HepG2 (cell line): Measurements from ENCODE around the gene RBP2. TPM values are rescaled to one million over a fixed set of nuclear protein-coding genes. Genes with fewer than 3 reads are reported as not detected.

Source experiments
- ATAC-seq: fragments of 200-7000 bp; cut with Tn5 transposase; 3 replicates; pipeline ENCODE4 v1.9.1; 2020; ENCODE audit warnings: mild to moderate bottlenecking, moderate library complexity
- BruUV-seq: library from RNA; stranded (reverse); fragments of 400-500 nt; replicated peaks from 2 replicates; lab custom pipeline; 2021; lab: Mats Ljungman, UMichigan
- CTCF ChIA-PET: fragments of 300-600 bp; formaldehyde crosslinking; extraction: SDS; loops from one replicate; lab custom pipeline; 2021; ENCODE audit warnings: low total read pairs, inconsistent platforms, low intra/inter-chr PET ratio; lab: Yijun Ruan, JAX
- POLR2A ChIA-PET: fragments of 350-600 bp; sonication (Branson Sonifier 250); formaldehyde crosslinking; loops from one replicate; lab custom pipeline; 2020; ENCODE audit warnings: antibody characterized with exemption, inconsistent platforms; lab: Yijun Ruan, JAX
- DNase-seq: peaks from one replicate; pipeline ENCODE4 v3.0.0-alpha.2; 2015; ENCODE audit warnings: low spot score
- FAIRE-seq: peaks from 3 replicates; lab custom pipeline; 2011; peaks lifted over from hg19 to GRCh38; lab: Jason Lieb, UNC
- H2AFZ ChIP-seq: one replicate; pipeline ENCODE4 v1.6.1; 2011; ENCODE audit warnings: low read length, inconsistent platforms
- H3K27ac ChIP-seq: fragments of 300-600 bp; 3 replicates; pipeline ENCODE4 v1.8.0; 2011; ENCODE audit warnings: mixed run types, mild to moderate bottlenecking, mixed read lengths, low read length, inconsistent platforms; ENCODE audit not compliant: insufficient read depth; ENCODE audit errors: extremely low read length
- H3K27me3 ChIP-seq, 2 experiments: fragments of 200-600 bp in 1 of 2; 2 replicates in 1 of 2; 3 replicates in 1 of 2; pipeline versions ENCODE4 v1.6.0 to v1.8.0; 2011; ENCODE audit warnings: low read length in 2 of 2, mild to moderate bottlenecking in 2 of 2, moderate library complexity in 2 of 2, inconsistent platforms in 1 of 2; ENCODE audit not compliant: insufficient read depth in 2 of 2, control insufficient read depth in 1 of 2
- H3K36me3 ChIP-seq, 2 experiments: fragments of 200-600 bp in 1 of 2; replicated peaks in 1 of 2; 2 replicates in 1 of 2; 3 replicates in 1 of 2; pipeline versions ENCODE4 v1.5.1 to v1.8.0; 2011; ENCODE audit warnings: low read length in 2 of 2, inconsistent platforms in 1 of 2; ENCODE audit not compliant: insufficient read depth in 2 of 2, control insufficient read depth in 1 of 2
- H3K4me1 ChIP-seq: 2 replicates; pipeline ENCODE4 v1.5.1; 2012; ENCODE audit warnings: low read length, inconsistent platforms; ENCODE audit not compliant: insufficient read depth
- H3K4me2 ChIP-seq: 2 replicates; pipeline ENCODE4 v1.6.0; 2011; ENCODE audit warnings: low read depth, low read length, inconsistent platforms
- H3K4me3 ChIP-seq, 3 experiments: fragments of 200-600 bp in 1 of 3; sonication (generic), shearing (Covaris generic) in 1 of 3; replicated peaks in 1 of 3; 2 replicates each; pipeline ENCODE4 v1.5.1; 2011 to 2016; ENCODE audit warnings: low read length in 3 of 3, inconsistent platforms in 2 of 3, low read depth in 2 of 3, mild to moderate bottlenecking in 2 of 3, control low read depth in 1 of 3, mixed read lengths in 1 of 3; ENCODE audit not compliant: insufficient read depth in 1 of 3
- H3K79me2 ChIP-seq: one replicate; pipeline ENCODE4 v1.6.1; 2011; ENCODE audit warnings: low read length, inconsistent platforms; ENCODE audit not compliant: insufficient read depth
- H3K9ac ChIP-seq: 2 replicates; pipeline ENCODE4 v1.6.0; 2011; ENCODE audit warnings: mild to moderate bottlenecking, low read depth, low read length, inconsistent platforms; ENCODE audit not compliant: insufficient read depth
- H3K9me3 ChIP-seq: 2 replicates; pipeline ENCODE4 v1.5.1; 2012; ENCODE audit warnings: mild to moderate bottlenecking, low read length
- H4K20me1 ChIP-seq: 2 replicates; pipeline ENCODE4 v1.6.0; 2011; ENCODE audit warnings: inconsistent platforms, mild to moderate bottlenecking, low read length, moderate library complexity; ENCODE audit not compliant: insufficient read depth
- FOXA1 ChIP-seq, 2 experiments: fragments of 450-650 bp in 1 of 2; sonication (generic) in 1 of 2; formaldehyde crosslinking in 1 of 2; IDR thresholded peaks; 2 replicates each; pipeline versions ENCODE4 v1.4.0 to v1.6.1; 2016 to 2020; ENCODE audit warnings: missing genetic modification reagents in 1 of 2
- IKZF1 ChIP-seq: fragments of 450-650 bp; IDR thresholded peaks from 2 replicates; pipeline ENCODE4 v1.7.1; 2016
- SMYD3 ChIP-seq: sonication (generic); formaldehyde crosslinking; IDR thresholded peaks from 2 replicates; pipeline ENCODE4 v1.8.1; 2023; ENCODE audit warnings: mild to moderate bottlenecking, missing genetic modification reagents
- ZBTB3 ChIP-seq: sonication (generic); formaldehyde crosslinking; IDR thresholded peaks from 2 replicates; pipeline ENCODE4 v1.4.0; 2020; ENCODE audit warnings: low read depth, mild to moderate bottlenecking, moderate library complexity, missing genetic modification reagents, borderline replicate concordance
- ZNF468 ChIP-seq: sonication (generic); formaldehyde crosslinking; IDR thresholded peaks from 2 replicates; pipeline ENCODE4 v1.8.0; 2022; ENCODE audit warnings: mild to moderate bottlenecking, moderate library complexity, missing genetic modification reagents
- WGBS: methylation state at CpG from one replicate; pipeline ENCODE4 v1.1.6; 2017; ENCODE audit warnings: low lambda C conversion rate; 5-methylcytosine and 5-hydroxymethylcytosine counted together
- in situ Hi-C: cut with HindIII; loops from 2 replicates; pipeline ENCODE4 v1.10.0; 2017; ENCODE audit warnings: low pct_unique_long_range_greater_than_20kb; ENCODE audit not compliant: extremely low pct_ligation_motif_present
- intact Hi-C: fragments of 100-400 bp; cut with micrococcal nuclease; formaldehyde crosslinking; loops from one replicate; pipeline ENCODE4 v1.10.0; 2022; ENCODE audit not compliant: unreplicated experiment
- polyA plus RNA-seq, 8 experiments: library from polyadenylated mRNA; depleted of rRNA in 3 of 8; stranded (reverse) in 7 of 8; unstranded in 1 of 8; fragments of >200 nt; fragmentation: Illumina TruSeq in 4 of 8; extraction: Trizol in 4 of 8; gene quantifications; 2 replicates each; pipeline versions ENCODE4 v1.2.1 to v1.2.3, GENCODE V29; 2011 to 2016; ENCODE audit warnings: low read depth in 4 of 8, missing spikeins in 1 of 8, mixed read lengths in 1 of 8; ENCODE audit not compliant: insufficient read depth in 1 of 8
- total RNA-seq, 5 experiments: library from RNA; depleted of rRNA; stranded (reverse); fragments of >200 nt; fragmentation: Illumina TruSeq; extraction: Trizol; gene quantifications; 2 replicates each; pipeline ENCODE4 v1.2.3, GENCODE V29; 2016; ENCODE audit warnings: low read depth in 1 of 5
- TF ChIP-seq, protein P1 (sequence below): fragments of 450-650 bp; IDR thresholded peaks from 2 replicates; pipeline ENCODE4 v1.6.1; 2016
- TF ChIP-seq, protein P2 (sequence below): sonication (generic); formaldehyde crosslinking; IDR thresholded peaks from 2 replicates; pipeline ENCODE4 v1.8.1; 2023; ENCODE audit warnings: mild to moderate bottlenecking, inconsistent platforms, moderate library complexity, missing genetic modification reagents, borderline replicate concordance

The RBP2 gene
- total and polyA plus RNA-seq, 2 of the 13 experiments (the other 11 are each of a cell fraction or from before 2014, with no cell fraction given): 0.17 to 2.5 TPM

DNA sequence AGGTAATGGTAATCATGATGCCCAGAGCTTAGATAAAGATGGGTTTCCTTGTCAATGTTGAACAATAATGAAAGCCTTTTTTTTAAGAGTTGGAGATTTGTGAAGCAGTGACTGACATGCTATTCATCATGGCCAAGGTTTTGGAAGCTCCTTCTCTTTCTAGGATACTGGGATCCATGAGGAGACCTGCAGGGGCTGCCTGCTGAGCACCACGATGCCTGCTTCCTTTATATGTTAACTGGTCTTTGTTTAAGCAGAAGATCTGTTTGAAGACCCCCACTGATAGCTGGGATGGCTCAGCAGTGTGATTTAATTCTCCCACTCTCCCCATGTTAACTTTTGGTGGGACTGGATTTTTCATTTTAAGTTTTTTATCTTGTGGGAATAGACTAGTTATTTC lies 47.4 kb upstream of the RBP2 start (continued):
- TF ChIP-seq, protein P1, sequence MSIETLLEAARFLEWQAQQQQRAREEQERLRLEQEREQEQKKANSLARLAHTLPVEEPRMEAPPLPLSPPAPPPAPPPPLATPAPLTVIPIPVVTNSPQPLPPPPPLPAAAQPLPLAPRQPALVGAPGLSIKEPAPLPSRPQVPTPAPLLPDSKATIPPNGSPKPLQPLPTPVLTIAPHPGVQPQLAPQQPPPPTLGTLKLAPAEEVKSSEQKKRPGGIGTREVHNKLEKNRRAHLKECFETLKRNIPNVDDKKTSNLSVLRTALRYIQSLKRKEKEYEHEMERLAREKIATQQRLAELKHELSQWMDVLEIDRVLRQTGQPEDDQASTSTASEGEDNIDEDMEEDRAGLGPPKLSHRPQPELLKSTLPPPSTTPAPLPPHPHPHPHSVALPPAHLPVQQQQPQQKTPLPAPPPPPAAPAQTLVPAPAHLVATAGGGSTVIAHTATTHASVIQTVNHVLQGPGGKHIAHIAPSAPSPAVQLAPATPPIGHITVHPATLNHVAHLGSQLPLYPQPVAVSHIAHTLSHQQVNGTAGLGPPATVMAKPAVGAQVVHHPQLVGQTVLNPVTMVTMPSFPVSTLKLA: no peak
- TF ChIP-seq, protein P2, sequence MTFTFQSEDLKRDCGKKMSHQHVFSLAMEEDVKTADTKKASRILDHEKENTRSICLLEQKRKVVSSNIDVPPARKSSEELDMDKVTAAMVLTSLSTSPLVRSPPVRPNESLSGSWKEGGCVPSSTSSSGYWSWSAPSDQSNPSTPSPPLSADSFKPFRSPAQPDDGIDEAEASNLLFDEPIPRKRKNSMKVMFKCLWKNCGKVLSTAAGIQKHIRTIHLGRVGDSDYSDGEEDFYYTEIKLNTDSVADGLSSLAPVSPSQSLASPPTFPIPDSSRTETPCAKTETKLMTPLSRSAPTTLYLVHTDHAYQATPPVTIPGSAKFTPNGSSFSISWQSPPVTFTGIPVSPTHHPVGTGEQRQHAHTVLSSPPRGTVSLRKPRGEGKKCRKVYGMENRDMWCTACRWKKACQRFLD (CRISPR knock-in tag): no peak
- no peak for TF ChIP-seq FOXA1 (IDR thresholded peaks at IDR 0.05)
- TF ChIP-seq FOXA1 (CRISPR knock-in tag; IDR thresholded peaks at IDR 0.05): no peak
- TF ChIP-seq ZBTB3: no peak
- TF ChIP-seq ZNF468 (CRISPR knock-in tag): no peak
- TF ChIP-seq IKZF1: no peak

DNA sequence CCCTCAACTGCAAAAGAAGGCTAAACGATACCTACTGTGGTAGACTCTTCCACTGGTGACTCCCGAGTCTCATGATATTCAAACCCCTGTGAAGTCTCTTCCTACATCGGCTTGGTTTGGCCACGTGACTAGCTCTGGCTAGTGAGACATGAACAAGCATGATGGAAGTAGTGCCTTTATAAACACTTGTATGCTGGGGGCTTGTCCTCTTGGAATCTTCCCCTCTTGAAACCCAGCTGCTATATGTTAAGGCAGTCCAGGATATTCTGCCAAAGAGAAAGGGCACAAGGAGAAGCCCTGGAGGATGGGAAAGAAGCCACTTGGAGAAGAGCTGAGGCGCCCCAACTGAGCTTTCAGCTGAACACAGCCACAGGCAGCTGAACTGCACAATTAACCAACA lies 46.9 kb upstream of the RBP2 start:
- BruUV-seq: no TSS peak
- no peak for TF ChIP-seq SMYD3 (CRISPR knock-in tag)
- DNase-seq (no peak), FAIRE-seq (no peak), ATAC-seq (no peak)
- Histone ChIP-seq H3K4me1 (no peaks in the 10 kb centered on the region), H3K36me3 (no peaks in the 10 kb centered on the region), H3K9me3 (no peaks in the 10 kb centered on the region), H3K4me3 (no peak overlapping the region), H2AFZ (no peak overlapping the region), H3K27ac (no peak overlapping the region), H4K20me1 (no peaks in the 10 kb centered on the region), H3K4me2 (no peak overlapping the region), H3K79me2 (no peaks in the 10 kb centered on the region), H3K9ac (no peak overlapping the region), H3K27me3 (no peaks in the 10 kb centered on the region)
- intact Hi-C loops: no loop called here
- CTCF ChIA-PET: no interaction called here
- 73% methylated on average over 5 of the region's 5 CpGs for WGBS
- in situ Hi-C loops: no loop called here
- POLR2A ChIA-PET: no interaction called here
